Activated T-cell treated with anti-CD3 and anti-CD28 coated beads, Interleukin-2, amount 50 U/mL, for 24 hours (primary cell): ENCODE results near the gene VAT1.
"Not testable (repeated sequence)": the region's sequence is repeated elsewhere in the genome, so short reads cannot be mapped to it uniquely, and the experiment has no call there.

Source experiments
- DNase-seq: peaks from one replicate; pipeline ENCODE4 v3.0.0-alpha.2; 2020
- H3K27ac Mint-ChIP-seq: 2 replicates; pipeline ENCODE4 v1.8.0; 2020; ENCODE audit warnings: mild to moderate bottlenecking, mixed read lengths
- H3K27me3 Mint-ChIP-seq: 2 replicates; pipeline ENCODE4 v1.8.0; 2020; ENCODE audit warnings: mixed read lengths
- H3K36me3 Mint-ChIP-seq: 2 replicates; pipeline ENCODE4 v1.8.0; 2020; ENCODE audit warnings: low read depth, mixed read lengths
- H3K4me1 Mint-ChIP-seq: 2 replicates; pipeline ENCODE4 v1.8.0; 2020; ENCODE audit warnings: low read depth, mixed read lengths
- H3K4me3 Mint-ChIP-seq: 2 replicates; pipeline ENCODE4 v1.8.0; 2020; ENCODE audit warnings: mild to moderate bottlenecking, moderate library complexity, mixed read lengths
- H3K9me3 Mint-ChIP-seq: 2 replicates; pipeline ENCODE4 v1.8.0; 2020; ENCODE audit warnings: mixed read lengths

VAT1 gene

DNA sequence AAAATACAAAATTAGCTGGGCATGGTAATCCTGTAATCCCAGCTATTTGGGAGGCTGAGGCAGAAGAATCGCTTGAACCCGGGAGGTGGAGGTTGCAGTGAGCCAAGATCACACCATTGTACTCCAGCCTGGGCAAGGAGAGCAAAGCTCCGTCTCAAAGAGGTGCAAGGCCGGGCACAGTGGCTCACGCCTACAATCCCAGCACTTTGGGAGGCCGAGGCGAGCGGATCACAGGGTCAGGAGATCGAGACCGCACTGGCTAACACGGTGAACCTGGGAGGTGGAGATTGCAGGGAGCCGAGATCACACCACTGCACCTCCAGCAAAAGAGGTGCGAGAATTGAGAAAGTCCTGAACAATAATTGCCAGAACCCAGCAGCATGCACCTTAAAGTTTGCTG, 21.3 kb downstream of the VAT1 start:
- H3K27me3 Mint-ChIP-seq, DNase-seq, H3K9me3 Mint-ChIP-seq: not testable (repeated sequence)
- Mint-ChIP-seq H3K27ac (peak overlapping the region; percentile 100), H3K4me1 (peaks cover 53% of the 10 kb centered on the region), H3K4me3 (peak overlapping the region; percentile 60), H3K36me3 (peaks cover 73% of the 10 kb centered on the region)

DNA sequence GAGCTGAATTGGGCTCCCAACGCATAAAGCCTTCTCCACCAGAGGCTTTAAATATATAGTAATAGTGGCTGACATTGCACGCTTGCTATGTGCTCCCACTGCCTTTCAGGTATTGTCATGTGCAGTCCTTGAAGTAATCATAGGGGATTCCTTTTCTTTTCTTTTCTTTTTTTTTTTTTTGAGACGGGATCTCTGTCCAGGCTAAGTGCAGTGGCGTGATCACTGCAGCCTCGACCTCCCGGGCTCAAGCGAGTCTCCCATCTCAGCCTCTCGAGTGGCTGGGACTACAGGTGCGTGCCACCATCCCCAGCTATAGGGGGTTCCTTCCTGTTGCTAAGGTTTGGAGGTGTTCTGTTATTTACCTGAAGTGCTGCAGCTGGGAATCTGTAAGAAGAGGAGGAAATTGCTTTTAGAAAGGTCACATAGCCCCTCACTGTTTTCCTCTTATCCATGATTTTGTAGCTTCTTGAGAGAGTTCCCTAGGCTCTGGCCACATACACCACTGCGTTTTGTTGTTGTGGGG, 23.1 kb downstream of the VAT1 start:
- Mint-ChIP-seq H3K36me3 (peaks cover 68% of the 10 kb centered on the region), H3K9me3 (no peaks in the 10 kb centered on the region)

DNA sequence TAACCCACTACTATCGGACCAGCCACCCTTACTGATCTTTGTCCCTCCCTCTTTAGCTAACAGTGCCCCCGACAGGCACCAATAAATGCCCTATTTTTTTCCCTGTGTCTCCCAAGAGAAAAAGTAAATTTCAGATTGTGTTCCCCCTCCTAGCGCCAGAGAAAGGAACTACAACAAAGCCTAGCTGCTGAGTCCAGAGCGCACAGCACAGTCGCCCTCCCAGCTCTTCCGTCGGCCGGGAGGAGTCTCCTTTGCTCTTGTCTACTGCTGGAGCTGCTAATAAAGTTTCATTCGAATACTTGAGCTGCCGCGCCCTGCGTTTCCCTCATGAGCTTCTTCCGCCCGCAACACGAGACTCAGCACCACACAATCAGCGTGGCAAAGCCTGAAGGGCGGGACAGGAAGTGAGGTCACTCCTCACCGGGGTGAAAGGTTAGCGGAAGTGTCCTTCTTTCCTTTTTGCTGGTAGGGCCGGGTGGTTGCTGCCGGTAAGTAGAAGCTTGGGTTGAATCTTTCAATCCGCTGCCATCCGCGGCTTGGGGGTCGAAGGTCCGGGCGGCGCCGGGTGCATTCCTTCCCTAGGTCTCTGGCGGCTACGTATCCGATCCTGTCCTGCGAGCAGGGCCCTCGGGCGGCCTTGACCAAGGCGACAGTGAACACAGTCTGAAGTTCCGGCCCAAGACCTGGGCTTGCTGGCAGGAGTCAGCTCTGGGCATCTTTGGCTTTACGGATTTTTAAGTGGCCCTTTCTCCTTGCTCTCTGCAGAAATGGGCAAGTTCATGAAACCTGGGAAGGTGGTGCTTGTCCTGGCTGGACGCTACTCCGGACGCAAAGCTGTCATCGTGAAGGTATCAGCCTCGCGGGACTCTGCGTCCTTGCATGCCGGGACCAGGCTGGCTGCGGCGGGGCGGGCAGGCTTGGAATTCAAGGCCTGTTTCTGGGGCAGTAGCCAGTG, 23.9 kb downstream of the VAT1 start, which contains the start of gene RPL27:
TSS of gene RPL27 (plus strand) at position 436 of the 955 bp plus-strand sequence. CDS start at position 768, 332 bp downstream.
- Mint-ChIP-seq H3K4me1 (peaks cover 38% of the 10 kb centered on the region), H3K27ac (peak within 1 kb of the TSS; percentile 100), H3K9me3 (no peaks in the 10 kb centered on the region), H3K4me3 (peak within 1 kb of the TSS; percentile 98), H3K36me3 (peaks cover 68% of the 10 kb centered on the region), H3K27me3 (no peaks in the 10 kb centered on the region)
- DNase-seq = peak; percentile 98

More for the DNA sequence above, 23.1 kb downstream of the VAT1 start:
- DNase-seq = no peak
- Mint-ChIP-seq H3K27me3 (no peaks in the 10 kb centered on the region), H3K4me3 (peak overlapping the region; percentile 98), H3K27ac (peak overlapping the region; percentile 100), H3K4me1 (peaks cover 43% of the 10 kb centered on the region)

DNA sequence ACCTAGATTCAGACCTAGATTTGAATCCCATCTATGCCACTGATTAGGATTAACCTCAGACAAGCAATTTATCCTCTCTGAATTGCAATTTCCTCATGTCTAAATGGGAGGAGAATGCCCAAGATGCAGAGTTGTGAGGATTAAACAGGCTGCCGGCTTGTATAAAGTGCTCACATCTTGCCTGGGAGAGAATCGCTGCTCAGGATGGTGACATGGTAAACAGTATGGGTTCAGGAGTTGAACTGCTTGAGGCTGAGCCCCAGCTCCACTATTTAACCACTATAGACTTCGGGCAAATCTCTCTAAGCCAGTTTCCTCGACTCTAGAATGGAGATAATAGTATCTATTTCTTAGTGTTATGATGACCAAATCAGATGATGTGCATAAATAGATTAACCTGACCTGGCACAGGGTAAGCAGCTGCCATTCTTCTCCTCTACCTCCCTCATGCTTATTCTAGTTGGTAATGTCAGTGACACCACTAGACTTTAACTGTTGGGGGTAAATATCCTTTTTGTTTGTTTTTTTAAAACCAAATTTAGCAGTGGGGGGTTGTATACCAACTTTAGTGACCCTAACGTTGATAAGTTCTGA, 24.7 kb downstream of the VAT1 start:
- no peaks in the 10 kb centered on the region for H3K9me3 Mint-ChIP-seq
- H3K27me3 Mint-ChIP-seq = no peaks in the 10 kb centered on the region
- no peak for DNase-seq
- H3K27ac Mint-ChIP-seq = peak overlapping the region; percentile 100
- peak overlapping the region; percentile 98 for H3K4me3 Mint-ChIP-seq
- H3K36me3 Mint-ChIP-seq = peaks cover 68% of the 10 kb centered on the region
- H3K4me1 Mint-ChIP-seq = peaks cover 32% of the 10 kb centered on the region

DNA sequence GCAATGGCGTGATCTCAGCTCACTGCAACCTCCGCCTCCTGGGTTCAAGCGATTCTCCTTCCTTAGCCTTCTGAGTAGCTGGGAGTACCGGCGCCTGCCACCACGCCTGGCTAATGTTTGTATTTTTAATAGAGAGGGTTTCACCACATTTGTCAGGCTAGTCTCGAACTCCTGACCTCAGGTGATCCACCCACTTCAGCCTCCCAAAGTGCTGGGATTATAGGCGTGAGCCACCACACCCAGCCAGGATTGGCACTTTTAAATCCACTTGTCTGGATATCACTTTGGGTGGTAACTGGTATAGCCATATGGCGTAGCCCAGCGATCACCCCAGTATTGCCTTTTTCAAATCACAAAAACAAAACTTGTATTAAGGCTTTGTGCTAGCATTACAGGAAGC, 28.3 kb downstream of the VAT1 start:
- H3K27ac Mint-ChIP-seq, H3K9me3 Mint-ChIP-seq, DNase-seq, H3K27me3 Mint-ChIP-seq, H3K4me3 Mint-ChIP-seq: not testable (repeated sequence)
- Mint-ChIP-seq H3K36me3 (peaks cover 68% of the 10 kb centered on the region), H3K4me1 (peaks cover 12% of the 10 kb centered on the region)

DNA sequence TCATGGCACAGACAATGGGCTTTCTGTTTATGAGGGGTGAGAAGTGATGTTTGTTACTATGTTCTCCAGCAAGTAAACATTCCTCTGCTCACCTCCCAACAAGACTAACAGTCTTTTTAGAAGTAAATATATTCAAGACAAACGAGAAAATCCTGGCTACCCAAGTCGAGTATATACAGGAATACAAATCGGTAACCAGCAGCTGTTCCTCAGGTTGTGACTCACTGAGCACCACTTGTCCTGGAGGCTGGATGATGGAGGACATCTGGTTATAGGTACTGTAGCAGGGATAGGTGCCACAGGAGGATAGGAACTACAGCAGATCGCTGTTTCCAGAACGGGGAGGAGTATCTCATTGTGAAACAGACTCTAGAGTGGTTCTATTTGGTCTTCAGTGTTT, 29.3 kb downstream of the VAT1 start:
- Mint-ChIP-seq H3K4me3 (no peak overlapping the region), H3K27me3 (no peaks in the 10 kb centered on the region), H3K36me3 (peaks cover 71% of the 10 kb centered on the region), H3K9me3 (no peaks in the 10 kb centered on the region), H3K27ac (no peak overlapping the region), H3K4me1 (peaks cover 10% of the 10 kb centered on the region)
- no peak for DNase-seq

DNA sequence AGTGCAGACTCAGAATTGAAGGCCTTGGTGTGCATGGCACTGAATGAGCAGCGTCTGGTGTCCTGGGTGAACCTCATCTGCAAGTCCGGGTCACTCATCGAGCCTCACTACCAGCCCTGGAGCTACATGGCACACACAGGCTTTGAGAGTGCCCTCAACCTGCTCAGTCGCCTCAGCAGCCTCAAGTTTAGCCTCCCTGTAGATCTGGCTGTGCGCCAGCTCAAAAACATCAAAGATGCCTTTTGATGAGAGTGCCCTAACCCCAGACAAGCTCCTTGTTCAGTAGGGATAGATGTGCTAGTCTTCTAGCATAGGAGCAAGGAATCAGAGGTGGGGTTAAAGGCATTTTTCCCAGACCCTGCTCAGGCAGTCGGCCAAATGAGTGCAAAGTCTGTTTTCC, 30.7 kb downstream of the VAT1 start:
- H3K36me3 Mint-ChIP-seq = peaks cover 83% of the 10 kb centered on the region
- no peak overlapping the region for H3K27ac Mint-ChIP-seq
- no peaks in the 10 kb centered on the region for H3K9me3 Mint-ChIP-seq
- DNase-seq = no peak
- H3K4me3 Mint-ChIP-seq = no peak overlapping the region
- no peaks in the 10 kb centered on the region for H3K4me1 Mint-ChIP-seq
- H3K27me3 Mint-ChIP-seq = no peaks in the 10 kb centered on the region

DNA sequence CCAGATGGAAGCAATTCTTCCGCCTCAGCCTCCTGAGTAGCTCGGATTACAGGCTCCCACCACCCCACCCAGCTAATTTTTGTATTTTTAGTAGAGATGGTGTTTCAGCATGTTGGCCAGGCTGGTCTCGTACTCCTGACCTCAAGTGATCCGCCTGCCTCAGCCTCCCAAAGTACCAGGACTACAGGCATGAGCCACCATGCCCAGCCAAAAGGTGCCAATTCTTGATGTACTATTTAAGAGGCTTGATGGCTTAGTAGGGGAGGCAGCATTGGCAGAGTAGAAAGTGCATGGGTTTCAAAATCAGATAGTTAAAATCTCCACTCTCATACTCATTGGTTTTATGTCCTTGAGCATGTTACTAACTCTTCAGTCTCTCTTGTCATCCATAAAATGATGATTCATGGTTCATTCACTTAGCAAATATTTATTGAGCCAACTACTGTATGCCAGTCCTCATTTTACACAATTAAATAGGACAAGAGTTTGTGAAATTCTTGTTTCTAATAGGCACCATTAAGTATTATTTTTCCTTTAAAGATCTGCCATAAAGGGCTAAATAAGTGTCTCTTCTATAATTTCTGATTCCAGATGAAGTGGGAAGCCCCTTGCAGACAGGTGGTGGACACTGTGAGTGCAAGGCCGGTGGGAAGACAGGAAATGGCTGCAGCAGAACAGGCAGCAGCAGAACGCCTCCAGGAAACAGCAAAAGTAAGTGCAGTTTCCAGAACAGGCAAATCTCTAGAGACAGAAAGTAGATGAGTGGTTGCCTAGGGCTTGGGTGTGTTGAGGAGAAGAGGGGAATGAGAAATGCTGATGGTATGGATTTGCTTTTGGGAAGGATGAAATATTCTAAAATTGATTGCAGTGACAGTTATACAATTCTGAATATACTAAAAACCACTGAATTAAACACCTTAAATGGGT, 32.2 kb downstream of the VAT1 start:
- H3K27me3 Mint-ChIP-seq = no peaks in the 10 kb centered on the region
- peaks cover 5% of the 10 kb centered on the region for H3K4me1 Mint-ChIP-seq
- no peak for DNase-seq
- peaks cover 94% of the 10 kb centered on the region for H3K36me3 Mint-ChIP-seq
- no peak overlapping the region for H3K4me3 Mint-ChIP-seq
- no peaks in the 10 kb centered on the region for H3K9me3 Mint-ChIP-seq
- peak overlapping the region; percentile 49 for H3K27ac Mint-ChIP-seq

DNA sequence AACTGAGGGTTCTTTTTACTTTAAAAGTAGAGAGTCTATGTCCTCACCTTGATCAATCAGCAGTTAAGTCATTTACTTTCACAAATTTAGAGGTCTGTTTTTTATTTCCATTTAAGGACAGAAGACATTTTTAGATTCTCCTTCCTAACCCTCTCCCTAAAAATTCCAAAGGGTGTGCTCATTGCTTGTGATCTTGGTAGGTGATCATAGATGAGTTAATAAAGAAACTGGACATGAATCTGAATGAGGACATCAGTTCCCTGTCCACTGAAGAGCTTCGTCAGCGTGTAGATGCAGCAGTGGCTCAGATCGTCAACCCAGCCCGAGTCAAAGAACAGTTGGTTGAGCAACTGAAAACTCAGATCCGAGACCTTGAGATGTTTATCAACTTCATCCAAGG, 33.0 kb downstream of the VAT1 start:
- Mint-ChIP-seq H3K27me3 (no peaks in the 10 kb centered on the region), H3K27ac (no peak overlapping the region), H3K4me3 (no peak overlapping the region), H3K36me3 (peaks cover 95% of the 10 kb centered on the region), H3K9me3 (no peaks in the 10 kb centered on the region), H3K4me1 (peaks cover 10% of the 10 kb centered on the region)
- no peak for DNase-seq

DNA sequence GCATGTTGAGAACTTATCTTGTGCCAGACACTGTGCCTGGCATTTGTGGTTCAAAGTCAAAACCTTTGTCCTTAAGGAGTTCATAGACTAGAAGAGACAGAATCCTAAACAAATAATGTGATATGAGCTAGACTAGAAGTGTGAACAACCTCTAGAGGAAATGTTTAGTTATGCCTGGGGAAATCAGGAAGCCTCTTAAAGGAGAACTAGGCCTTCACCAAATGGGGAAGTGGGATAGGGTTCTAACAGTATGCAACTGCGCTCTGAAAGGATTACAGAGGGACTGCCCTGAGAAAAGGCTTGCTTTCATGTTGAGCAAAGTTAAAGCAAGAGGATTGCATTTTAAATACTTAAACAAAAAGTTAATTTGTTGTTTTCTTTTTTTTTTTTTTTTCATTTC, 37.0 kb downstream of the VAT1 start:
- H3K4me3 Mint-ChIP-seq = no peak overlapping the region
- H3K4me1 Mint-ChIP-seq = peaks cover 30% of the 10 kb centered on the region
- H3K9me3 Mint-ChIP-seq = no peaks in the 10 kb centered on the region
- H3K27me3 Mint-ChIP-seq = no peaks in the 10 kb centered on the region
- peaks cover 85% of the 10 kb centered on the region for H3K36me3 Mint-ChIP-seq
- H3K27ac Mint-ChIP-seq = no peak overlapping the region
- no peak for DNase-seq

DNA sequence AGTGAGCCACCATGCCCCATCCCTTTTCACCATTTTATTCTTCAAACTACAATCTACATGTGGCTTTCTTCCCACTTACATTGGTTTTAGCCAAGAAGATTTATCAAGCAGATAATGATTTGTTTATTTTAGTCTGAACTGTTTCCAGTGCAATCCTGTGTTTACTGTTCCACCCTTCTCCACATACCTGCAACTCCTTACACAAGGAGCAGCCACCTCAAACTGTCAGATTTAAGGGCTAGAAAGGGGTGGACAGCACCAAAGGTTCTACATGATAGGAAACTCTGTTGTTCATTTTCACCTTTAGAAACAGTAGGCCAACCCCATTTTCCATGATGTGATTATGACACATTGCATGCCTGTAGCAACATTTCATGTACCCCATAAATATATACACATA, 39.9 kb downstream of the VAT1 start:
- DNase-seq = no peak
- peak overlapping the region; percentile 99 for H3K4me3 Mint-ChIP-seq
- H3K4me1 Mint-ChIP-seq = peaks cover 43% of the 10 kb centered on the region
- H3K27ac Mint-ChIP-seq = peak overlapping the region; percentile 76
- H3K36me3 Mint-ChIP-seq = peaks cover 60% of the 10 kb centered on the region
- no peaks in the 10 kb centered on the region for H3K27me3 Mint-ChIP-seq
- no peaks in the 10 kb centered on the region for H3K9me3 Mint-ChIP-seq

DNA sequence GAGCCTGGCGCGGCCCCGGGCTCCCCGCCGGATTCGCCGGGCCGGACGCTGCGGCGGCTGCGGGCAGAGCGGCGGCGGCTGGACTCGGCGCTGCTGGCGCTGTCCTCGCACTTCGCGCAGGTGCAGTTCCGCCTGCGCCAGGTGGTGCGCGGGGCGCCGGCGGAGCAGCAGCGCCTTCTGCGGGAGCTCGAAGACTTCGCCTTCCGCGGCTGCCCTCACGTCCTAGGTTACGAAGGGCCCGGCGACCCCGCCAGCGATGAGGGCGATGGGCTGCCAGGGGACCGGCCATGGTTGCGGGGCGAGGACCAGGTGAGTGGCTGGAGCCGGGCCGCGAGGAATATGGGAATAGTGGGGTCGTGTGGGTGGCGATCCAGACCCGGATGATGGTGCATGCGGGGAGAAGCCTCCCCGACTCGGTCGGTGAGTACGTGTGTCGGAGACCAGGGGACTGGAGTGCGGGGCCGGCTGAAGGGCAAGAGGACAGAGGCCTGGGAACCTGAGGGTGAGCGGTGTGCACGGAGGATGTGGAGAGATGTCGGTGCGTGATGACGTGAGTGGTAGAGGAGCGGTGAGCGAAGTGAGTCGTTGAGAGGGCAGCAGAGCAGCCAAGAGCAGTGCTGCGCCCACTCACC, 41.3 kb downstream of the VAT1 start:
- Mint-ChIP-seq H3K27me3 (no peaks in the 10 kb centered on the region), H3K4me3 (peak overlapping the region; percentile 99), H3K27ac (peak overlapping the region; percentile 99), H3K4me1 (peaks cover 43% of the 10 kb centered on the region), H3K36me3 (peaks cover 47% of the 10 kb centered on the region), H3K9me3 (no peaks in the 10 kb centered on the region)
- DNase-seq = peak; percentile 71

DNA sequence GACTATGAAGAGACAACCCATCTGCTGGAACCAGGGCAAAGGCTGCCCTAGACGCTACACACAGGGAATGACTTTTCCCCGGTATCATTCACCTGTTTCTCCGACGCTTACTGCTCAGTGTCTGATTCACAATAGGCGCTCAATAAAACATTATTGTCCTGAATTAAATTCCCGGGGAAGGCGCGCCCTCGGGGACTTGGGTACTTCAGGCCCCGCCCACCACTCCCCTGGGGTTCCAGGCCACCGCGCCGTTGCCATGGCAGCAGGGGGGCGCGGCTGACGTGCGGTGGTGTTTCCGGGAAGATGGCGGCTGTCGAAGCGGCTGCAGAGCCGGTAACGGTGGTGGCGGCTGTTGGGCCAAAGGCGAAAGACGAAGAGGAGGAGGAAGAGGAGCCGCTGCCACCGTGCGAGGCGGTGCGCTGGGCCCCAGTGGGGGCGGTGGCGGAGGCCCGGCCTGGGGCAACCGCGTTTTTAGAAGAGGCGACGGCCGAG, 41.9 kb downstream of the VAT1 start, which contains the start of gene RUNDC1:
TSS of gene RUNDC1 (plus strand) at position 292 of the 492 bp plus-strand sequence. CDS start at position 304, 12 bp downstream.
- Mint-ChIP-seq H3K9me3 (no peaks in the 10 kb centered on the region), H3K4me1 (peaks cover 42% of the 10 kb centered on the region), H3K27ac (peak within 1 kb of the TSS; percentile 99), H3K27me3 (no peaks in the 10 kb centered on the region), H3K4me3 (peak within 1 kb of the TSS; percentile 99), H3K36me3 (peaks cover 42% of the 10 kb centered on the region)
- DNase-seq = peak; percentile 95
